Right hindlimb (tissue), 1 donor: Measurements from ENCODE around the gene ITGB6.

Experiments used
- DNase-seq: peaks from one replicate; pipeline ENCODE4 v3.0.0-alpha.2; 2018

ITGB6 gene

GRCh38 chr2:160085662-160086061 lies 114.4 kb downstream of the ITGB6 start:
- no peak for DNase-seq

- DNase-seq = no peak
Measured at GRCh38 chr2:160077912-160078810, 121.9 kb downstream of the ITGB6 start.

- DNase-seq = no peak
Measured at GRCh38 chr2:160076914-160077313, 123.2 kb downstream of the ITGB6 start.

- no peak for DNase-seq
Measured at GRCh38 chr2:160076241-160076640, 123.8 kb downstream of the ITGB6 start.

- DNase-seq = no peak
Measured at GRCh38 chr2:160075171-160075570, 124.9 kb downstream of the ITGB6 start.

GRCh38 chr2:160073284-160073888 lies 126.7 kb downstream of the ITGB6 start:
- DNase-seq = no peak

- DNase-seq = no peak
Measured at GRCh38 chr2:160068906-160069305, 131.2 kb downstream of the ITGB6 start.

- DNase-seq = no peak
Measured at GRCh38 chr2:160064916-160065315, 135.2 kb downstream of the ITGB6 start.

- DNase-seq = no peak
Measured at GRCh38 chr2:160063879-160064612, 136.0 kb downstream of the ITGB6 start.

GRCh38 chr2:160063271-160063670 lies 136.8 kb downstream of the ITGB6 start:
- no peak for DNase-seq

- DNase-seq = peak; percentile 71
Measured at GRCh38 chr2:160062292-160063005, 137.6 kb downstream of the ITGB6 start, which contains the start of gene PLA2R1. PLA2R1 (minus strand) TSS chr2:160062615; CDS start chr2:160062403, 212 bp downstream.

GRCh38 chr2:160061944-160062291 lies 138.2 kb downstream of the ITGB6 start:
- peak; percentile 30 for DNase-seq

- DNase-seq = no peak
Measured at GRCh38 chr2:160061533-160061932, 138.5 kb downstream of the ITGB6 start.

GRCh38 chr2:160060297-160060696 lies 139.8 kb downstream of the ITGB6 start:
- no peak for DNase-seq

- no peak for DNase-seq
Measured at GRCh38 chr2:160057356-160057755, 142.7 kb downstream of the ITGB6 start.

GRCh38 chr2:160055726-160056108 lies 144.4 kb downstream of the ITGB6 start:
- no peak for DNase-seq

- no peak for DNase-seq
Measured at GRCh38 chr2:160054984-160055725, 144.9 kb downstream of the ITGB6 start.

- DNase-seq = no peak
Measured at GRCh38 chr2:160053946-160054345, 146.1 kb downstream of the ITGB6 start.

- no peak for DNase-seq
Measured at GRCh38 chr2:160052531-160052930, 147.5 kb downstream of the ITGB6 start.

- no peak for DNase-seq
Measured at GRCh38 chr2:160051371-160051800, 148.7 kb downstream of the ITGB6 start.

GRCh38 chr2:160050147-160050546 lies 149.9 kb downstream of the ITGB6 start:
- no peak for DNase-seq
